GM18873 (cell line): Measurements from ENCODE around the gene AMPD2.

Experiments
- ATAC-seq: cut with Tn5 transposase; IDR thresholded peaks from one replicate; pipeline ENCODE4 v1.9.1; 2021; ENCODE audit warnings: mild to moderate bottlenecking, moderate library complexity, moderate number of reproducible peaks; ENCODE audit not compliant: unreplicated experiment, low FRiP score

The AMPD2 gene

GRCh38 chr1:109615879-109616278, 3.8 kb upstream of the AMPD2 start:
- ATAC-seq: no peak

- ATAC-seq: no peak
Measured at GRCh38 chr1:109616391-109616790, 3.2 kb upstream of the AMPD2 start.

- ATAC-seq: no peak
Measured at GRCh38 chr1:109617291-109617801, 2.3 kb upstream of the AMPD2 start.

GRCh38 chr1:109618661-109619575, 719 bp upstream of the AMPD2 start:
- ATAC-seq: no peak

- no peak for ATAC-seq
Measured at GRCh38 chr1:109620401-109620791, 759 bp downstream of the AMPD2 start.

- ATAC-seq: peak; percentile 64
Measured at GRCh38 chr1:109620841-109621286, 1.2 kb downstream of the AMPD2 start.

GRCh38 chr1:109621379-109622136, 1.9 kb downstream of the AMPD2 start:
- no peak for ATAC-seq

- no peak for ATAC-seq
Measured at GRCh38 chr1:109622137-109622892, 2.7 kb downstream of the AMPD2 start.

- no peak for ATAC-seq
Measured at GRCh38 chr1:109622895-109623294, 3.3 kb downstream of the AMPD2 start.

- no peak for ATAC-seq
Measured at GRCh38 chr1:109623601-109624161, 4.0 kb downstream of the AMPD2 start.

GRCh38 chr1:109624201-109625010, 4.8 kb downstream of the AMPD2 start:
- no peak for ATAC-seq

- ATAC-seq: no peak
Measured at GRCh38 chr1:109625176-109625575, 5.5 kb downstream of the AMPD2 start.

- ATAC-seq: no peak
Measured at GRCh38 chr1:109625601-109626560, 6.2 kb downstream of the AMPD2 start.

- no peak for ATAC-seq
Measured at GRCh38 chr1:109626682-109627408, 7.2 kb downstream of the AMPD2 start.

GRCh38 chr1:109627692-109628399, 8.2 kb downstream of the AMPD2 start:
- ATAC-seq: no peak

GRCh38 chr1:109628540-109629321, 9.1 kb downstream of the AMPD2 start:
- ATAC-seq: no peak
